Stimulated activated CD4-positive, alpha-beta T cell treated with anti-CD3 and anti-CD28 coated beads, TNF-alpha, amount 100 ng/mL, for 24 hours (primary cell): ENCODE results near the gene FMN1.
"Not testable (repeated sequence)": the region's sequence is repeated elsewhere in the genome, so short reads cannot be mapped to it uniquely, and the experiment has no call there.

ENCODE experiments used
- DNase-seq, 3 experiments: peaks; one replicate each; pipeline ENCODE4 v3.0.0-alpha.2; 2020; ENCODE audit warnings: low read depth in 3 of 3

The FMN1 gene

GRCh38 chr15:32972686-32973085 is 221.8 kb downstream of the FMN1 start:
- no peak for DNase-seq

- no peak for DNase-seq
Observed at GRCh38 chr15:32970847-32971246, 223.7 kb downstream of the FMN1 start.

GRCh38 chr15:32967521-32967920 is 227.0 kb downstream of the FMN1 start:
- no peak for DNase-seq

GRCh38 chr15:32966512-32966911 is 228.0 kb downstream of the FMN1 start:
- DNase-seq: no peak

- no peak for DNase-seq
Observed at GRCh38 chr15:32965897-32966296, 228.6 kb downstream of the FMN1 start.

GRCh38 chr15:32959077-32959476 is 235.4 kb downstream of the FMN1 start:
- DNase-seq: no peak

GRCh38 chr15:32957219-32957618 is 237.3 kb downstream of the FMN1 start:
- no peak for DNase-seq

- DNase-seq: no peak
Observed at GRCh38 chr15:32956711-32957110, 237.8 kb downstream of the FMN1 start.

- no peak for DNase-seq
Observed at GRCh38 chr15:32956006-32956405, 238.5 kb downstream of the FMN1 start.

GRCh38 chr15:32953533-32953910 is 241.0 kb downstream of the FMN1 start:
- no peak for DNase-seq

GRCh38 chr15:32952901-32953532 is 241.5 kb downstream of the FMN1 start:
- DNase-seq: no peak

GRCh38 chr15:32951736-32952464 is 242.6 kb downstream of the FMN1 start:
- DNase-seq: no peak

- not testable (repeated sequence) for DNase-seq
Observed at GRCh38 chr15:32950051-32950450, 244.5 kb downstream of the FMN1 start.

- DNase-seq: no peak
Observed at GRCh38 chr15:32946210-32946609, 248.3 kb downstream of the FMN1 start.

GRCh38 chr15:32944431-32944830 is 250.1 kb downstream of the FMN1 start:
- DNase-seq: no peak

GRCh38 chr15:32943711-32944110 is 250.8 kb downstream of the FMN1 start:
- no peak for DNase-seq

- DNase-seq: no peak
Observed at GRCh38 chr15:32942401-32942841, 252.1 kb downstream of the FMN1 start.

GRCh38 chr15:32941823-32942222 is 252.7 kb downstream of the FMN1 start:
- no peak for DNase-seq

- no peak for DNase-seq
Observed at GRCh38 chr15:32936976-32937375, 257.5 kb downstream of the FMN1 start.

GRCh38 chr15:32936283-32936918 is 258.1 kb downstream of the FMN1 start:
- no peak for DNase-seq

GRCh38 chr15:32935139-32935538 is 259.4 kb downstream of the FMN1 start:
- no peak for DNase-seq

GRCh38 chr15:32933236-32933635 is 261.3 kb downstream of the FMN1 start:
- no peak for DNase-seq

- DNase-seq: no peak
Observed at GRCh38 chr15:32928876-32929275, 265.6 kb downstream of the FMN1 start.
